Loucy (cell line): Measurements from ENCODE around the gene PTGER1.
A peak's percentile ranks its signal among the peaks of the same experiment; 100 is the strongest.

Source experiments
- H2AFZ ChIP-seq: fragments of 200-600 bp; sonication (generic); 2 replicates; pipeline ENCODE4 v1.6.0; 2016; ENCODE audit warnings: antibody characterized with exemption, mild to moderate bottlenecking, low read length, moderate library complexity
- H3F3A ChIP-seq: fragments of 200-600 bp; 2 replicates; pipeline ENCODE4 v1.6.0; 2016; ENCODE audit warnings: antibody characterized with exemption, low read depth, mild to moderate bottlenecking
- H3K27me3 ChIP-seq: fragments of 200-600 bp; sonication (generic); 2 replicates; pipeline ENCODE4 v1.6.1; 2014; ENCODE audit warnings: low read length, mild to moderate bottlenecking; ENCODE audit not compliant: insufficient read depth, poor library complexity, severe bottlenecking
- H3K36me3 ChIP-seq: fragments of 200-600 bp; sonication (generic); 2 replicates; pipeline ENCODE4 v1.6.1; 2016; ENCODE audit warnings: low read length; ENCODE audit not compliant: insufficient read depth
- H3K4me1 ChIP-seq: fragments of 200-600 bp; sonication (generic); 2 replicates; pipeline ENCODE4 v1.5.1; 2014; ENCODE audit warnings: low read length, mild to moderate bottlenecking; ENCODE audit not compliant: insufficient read depth, poor library complexity, severe bottlenecking
- H3K4me2 ChIP-seq: fragments of 200-600 bp; sonication (generic); 2 replicates; pipeline ENCODE4 v1.6.0; 2014; ENCODE audit warnings: antibody characterized with exemption, low read length, low read depth, mild to moderate bottlenecking; ENCODE audit not compliant: poor library complexity, severe bottlenecking
- H3K4me3 ChIP-seq: fragments of 200-600 bp; sonication (generic); 2 replicates; pipeline ENCODE4 v1.5.1; 2014; ENCODE audit warnings: low read length, mild to moderate bottlenecking, mixed read lengths; ENCODE audit not compliant: poor library complexity, severe bottlenecking
- H3K79me2 ChIP-seq: fragments of 200-600 bp; sonication (generic); 2 replicates; pipeline ENCODE4 v1.6.1; 2014; ENCODE audit warnings: low read length; ENCODE audit not compliant: insufficient read depth
- H3K9ac ChIP-seq: fragments of 200-600 bp; sonication (generic); 2 replicates; pipeline ENCODE4 v1.6.0; 2014; ENCODE audit warnings: mild to moderate bottlenecking, low read depth, low read length, moderate library complexity; ENCODE audit not compliant: poor library complexity, severe bottlenecking
- H3K9me2 ChIP-seq: fragments of 200-600 bp; sonication (generic); replicated peaks from 2 replicates; pipeline ENCODE4 v1.6.1; 2016; ENCODE audit warnings: low read depth, low read length, mixed read lengths
- H3K9me3 ChIP-seq: fragments of 200-600 bp; sonication (generic); 2 replicates; pipeline ENCODE4 v1.6.1; 2014; ENCODE audit warnings: mild to moderate bottlenecking, antibody characterized with exemption, low read length, low read depth; ENCODE audit not compliant: insufficient read depth
- H4K20me1 ChIP-seq: fragments of 200-600 bp; sonication (generic); 2 replicates; pipeline ENCODE4 v1.6.0; 2014; ENCODE audit warnings: antibody characterized with exemption, low read length, mild to moderate bottlenecking; ENCODE audit not compliant: insufficient read depth, poor library complexity, severe bottlenecking
- EZH2phosphoT487 ChIP-seq: fragments of 200-600 bp; IDR thresholded peaks from 2 replicates; pipeline ENCODE4 v1.6.1; 2018; ENCODE audit warnings: antibody characterized with exemption, mild to moderate bottlenecking, moderate library complexity, borderline replicate concordance
- TF ChIP-seq, protein P1 (sequence below): fragments of 200-600 bp; sonication (generic); conservative IDR thresholded peaks from 2 replicates; pipeline ENCODE4 v1.5.1; 2014; ENCODE audit warnings: mild to moderate bottlenecking, antibody characterized with exemption, low read length

The PTGER1 gene

DNA sequence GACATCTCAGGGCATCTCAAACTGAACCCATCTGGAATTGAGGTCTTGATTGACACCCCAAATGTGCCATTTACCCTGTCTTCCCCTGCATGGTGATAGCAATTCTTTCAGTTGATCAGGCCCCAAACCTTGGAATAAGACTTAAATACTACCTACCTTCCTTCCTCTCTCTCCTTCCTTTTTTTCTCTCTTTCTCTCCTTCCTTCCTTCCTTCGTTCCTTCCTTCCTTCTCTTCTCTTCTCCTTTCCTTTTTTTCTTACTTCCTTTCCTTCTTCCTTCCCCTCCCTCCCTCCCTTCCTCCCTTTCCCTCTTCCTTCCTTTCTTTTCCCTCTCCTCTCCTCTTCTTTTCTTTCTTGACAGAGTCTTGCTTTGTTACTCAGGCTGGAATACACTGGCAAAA lies 28.1 kb upstream of the PTGER1 start:
- Histone ChIP-seq H3K9me3 (no peaks in the 10 kb centered on the region), H3K79me2 (no peaks in the 10 kb centered on the region), H3K27me3 (no peaks in the 10 kb centered on the region), H3F3A (no peaks in the 10 kb centered on the region), H4K20me1 (no peaks in the 10 kb centered on the region), H3K4me1 (peaks cover 25% of the 10 kb centered on the region), H3K36me3 (no peaks in the 10 kb centered on the region), H2AFZ (no peak overlapping the region), H3K4me3 (no peak overlapping the region), H3K9me2 (no peaks in the 10 kb centered on the region), H3K9ac (no peak overlapping the region), H3K4me2 (no peak overlapping the region)
- TF ChIP-seq EZH2phosphoT487, result no peak
- TF ChIP-seq, protein P1, sequence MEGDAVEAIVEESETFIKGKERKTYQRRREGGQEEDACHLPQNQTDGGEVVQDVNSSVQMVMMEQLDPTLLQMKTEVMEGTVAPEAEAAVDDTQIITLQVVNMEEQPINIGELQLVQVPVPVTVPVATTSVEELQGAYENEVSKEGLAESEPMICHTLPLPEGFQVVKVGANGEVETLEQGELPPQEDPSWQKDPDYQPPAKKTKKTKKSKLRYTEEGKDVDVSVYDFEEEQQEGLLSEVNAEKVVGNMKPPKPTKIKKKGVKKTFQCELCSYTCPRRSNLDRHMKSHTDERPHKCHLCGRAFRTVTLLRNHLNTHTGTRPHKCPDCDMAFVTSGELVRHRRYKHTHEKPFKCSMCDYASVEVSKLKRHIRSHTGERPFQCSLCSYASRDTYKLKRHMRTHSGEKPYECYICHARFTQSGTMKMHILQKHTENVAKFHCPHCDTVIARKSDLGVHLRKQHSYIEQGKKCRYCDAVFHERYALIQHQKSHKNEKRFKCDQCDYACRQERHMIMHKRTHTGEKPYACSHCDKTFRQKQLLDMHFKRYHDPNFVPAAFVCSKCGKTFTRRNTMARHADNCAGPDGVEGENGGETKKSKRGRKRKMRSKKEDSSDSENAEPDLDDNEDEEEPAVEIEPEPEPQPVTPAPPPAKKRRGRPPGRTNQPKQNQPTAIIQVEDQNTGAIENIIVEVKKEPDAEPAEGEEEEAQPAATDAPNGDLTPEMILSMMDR, result no peak

DNA sequence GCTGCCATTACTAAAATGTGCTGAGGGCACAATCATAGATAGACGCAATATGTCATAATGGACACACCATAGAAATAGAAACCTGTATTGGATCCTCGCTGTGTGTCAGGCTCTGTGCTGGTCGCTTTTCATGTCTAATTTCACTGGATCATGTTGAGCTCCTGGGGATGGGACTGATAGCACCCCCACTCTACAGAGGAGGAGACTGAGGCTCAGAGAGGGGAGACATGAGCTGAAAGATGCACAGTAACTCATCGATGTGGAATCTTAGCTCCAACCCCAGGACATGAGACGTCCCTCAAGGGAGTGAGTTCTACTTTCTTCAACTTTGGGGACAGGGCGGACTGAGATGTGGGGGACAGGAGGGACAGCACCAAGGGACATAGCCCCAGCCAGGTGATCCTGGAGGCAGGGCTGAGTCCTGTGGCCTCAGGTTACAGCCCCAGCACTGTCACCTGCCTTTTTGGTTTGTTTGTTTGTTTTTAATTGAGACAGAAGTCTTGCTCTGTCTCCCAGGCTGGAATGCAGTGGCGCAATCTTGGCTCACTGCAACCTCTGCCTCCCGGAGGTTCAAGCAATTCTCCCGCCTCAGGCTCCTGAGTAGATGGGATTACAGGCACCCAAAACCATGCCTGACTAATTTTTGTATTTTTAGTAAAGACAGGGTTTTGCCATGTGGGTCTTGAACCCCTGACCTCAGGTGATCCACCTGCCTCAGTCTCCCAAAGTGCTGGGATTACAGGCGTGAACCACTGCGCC lies 27.4 kb upstream of the PTGER1 start:
- Histone ChIP-seq H3K36me3 (no peaks in the 10 kb centered on the region), H4K20me1 (no peaks in the 10 kb centered on the region), H3K9ac (no peak overlapping the region), H3K4me1 (peaks cover 21% of the 10 kb centered on the region), H3K79me2 (no peaks in the 10 kb centered on the region), H3K4me3 (no peak overlapping the region), H3K9me3 (no peaks in the 10 kb centered on the region), H3F3A (no peaks in the 10 kb centered on the region), H3K27me3 (no peaks in the 10 kb centered on the region), H3K9me2 (no peaks in the 10 kb centered on the region), H3K4me2 (no peak overlapping the region), H2AFZ (no peak overlapping the region)
- no peak for TF ChIP-seq EZH2phosphoT487
- TF ChIP-seq, protein P1, result no peak

DNA sequence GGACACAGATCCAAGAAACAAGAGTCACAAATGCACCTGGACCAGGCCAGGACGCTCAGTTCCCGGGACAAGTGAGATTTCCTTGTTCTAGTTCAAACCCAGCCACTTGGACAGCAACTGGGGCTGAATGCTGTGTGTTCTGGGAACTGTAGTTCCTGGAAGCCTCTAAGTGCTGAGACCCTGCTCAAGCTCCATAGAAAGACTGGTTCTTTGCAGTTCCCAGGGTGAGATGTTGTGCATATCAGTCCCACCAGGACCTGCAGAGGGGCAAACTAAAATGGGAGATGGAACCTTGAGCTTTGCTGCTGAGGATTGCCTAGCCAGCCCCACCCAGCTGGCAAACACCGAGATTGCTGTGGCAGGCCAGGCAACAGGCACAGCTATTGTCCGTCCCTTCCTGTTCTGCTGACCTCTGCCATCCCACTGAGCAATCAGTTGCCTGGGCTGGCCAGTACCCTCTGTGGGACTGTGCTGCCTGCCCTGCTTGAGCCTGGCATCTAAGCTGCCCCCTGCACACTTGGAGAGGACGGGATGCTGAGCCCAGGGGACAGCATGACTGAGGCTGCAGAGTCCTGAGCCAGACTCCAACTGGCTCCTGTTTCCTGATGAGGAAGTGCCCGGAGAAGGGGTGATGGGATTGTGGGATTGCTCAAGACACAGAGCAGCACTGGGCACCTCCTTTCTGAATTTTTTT lies 22.2 kb upstream of the PTGER1 start:
- H3F3A ChIP-seq, result no peaks in the 10 kb centered on the region
- H3K36me3 ChIP-seq, result no peaks in the 10 kb centered on the region
- H3K4me2 ChIP-seq, result peak overlapping the region; percentile 99
- no peaks in the 10 kb centered on the region for H3K9me2 ChIP-seq
- H2AFZ ChIP-seq, result peak overlapping the region; percentile 92; the same call in 1 of the 2 replicates
- no peaks in the 10 kb centered on the region for H3K27me3 ChIP-seq
- TF ChIP-seq EZH2phosphoT487, result no peak
- TF ChIP-seq, protein P1, result no peak
- H3K9me3 ChIP-seq, result no peaks in the 10 kb centered on the region
- peak overlapping the region; percentile 94 for H3K4me3 ChIP-seq
- H3K9ac ChIP-seq, result no peak overlapping the region
- no peaks in the 10 kb centered on the region for H4K20me1 ChIP-seq
- H3K4me1 ChIP-seq, result peaks cover 18% of the 10 kb centered on the region
- peaks cover 10% of the 10 kb centered on the region; the same call in 1 of the 2 replicates for H3K79me2 ChIP-seq
